Measurements from ENCODE around the gene NKX3-2. TPM values are rescaled to one million over a fixed set of nuclear protein-coding genes. Genes with fewer than 3 reads are reported as not detected.

Gene NKX3-2
- polyA plus RNA-seq, 3 donors from 2014 or later: not detected

DNA sequence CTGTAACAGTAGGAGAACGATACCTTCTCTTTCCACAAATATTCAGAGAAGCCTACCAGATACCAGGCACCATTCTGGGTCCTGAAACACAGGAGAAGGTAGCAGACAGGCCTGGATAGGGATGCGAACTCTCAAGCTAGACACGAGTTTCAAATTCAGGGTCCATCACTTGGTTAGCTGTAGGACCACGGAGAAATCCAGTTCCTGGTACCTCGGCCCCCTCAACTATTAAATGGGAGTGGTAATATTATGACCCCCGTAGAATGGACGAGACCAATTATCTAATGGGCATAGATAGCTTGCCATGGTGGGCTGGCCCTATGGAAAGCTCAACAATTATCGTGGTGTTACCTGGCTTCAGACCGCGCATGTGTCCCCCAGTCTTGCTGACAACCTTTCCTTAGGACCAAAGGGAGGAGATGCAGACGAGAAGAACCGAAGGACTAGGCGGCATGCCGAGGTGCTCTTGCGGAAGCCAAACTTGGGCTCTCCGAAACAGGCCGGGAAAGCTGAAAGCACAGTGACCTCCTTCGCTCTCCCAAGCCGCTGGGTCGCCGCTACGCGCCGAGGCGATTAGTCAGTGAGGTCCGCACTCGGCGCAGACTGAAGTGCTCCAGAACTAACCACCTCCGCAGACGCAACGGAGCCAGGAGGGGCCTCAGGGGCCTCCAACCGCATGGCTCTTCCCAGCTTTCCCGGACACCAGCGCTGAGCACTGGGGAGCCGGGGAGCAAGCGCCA lies 19.6 kb downstream of the NKX3-2 start:
- peaks cover 0 to 8% (median 3%) of the 10 kb centered on the region in 3 donors for H3K36me3 Mint-ChIP-seq
- peaks cover 33 to 73% (median 54%) of the 10 kb centered on the region in 3 donors for H3K27me3 Mint-ChIP-seq (ENCODE audit: low read depth in 3 of 3)
- no peak for DNase-seq
- H3K4me3 Mint-ChIP-seq: no peak overlapping the region
- H3K27ac Mint-ChIP-seq: no peak overlapping the region
- peaks cover 3 to 29% (median 11%) of the 10 kb centered on the region in 6 donors for H3K9me3 Mint-ChIP-seq
- H3K4me1 Mint-ChIP-seq: peaks cover 25 to 31% of the 10 kb centered on the region in 2 donors

DNA sequence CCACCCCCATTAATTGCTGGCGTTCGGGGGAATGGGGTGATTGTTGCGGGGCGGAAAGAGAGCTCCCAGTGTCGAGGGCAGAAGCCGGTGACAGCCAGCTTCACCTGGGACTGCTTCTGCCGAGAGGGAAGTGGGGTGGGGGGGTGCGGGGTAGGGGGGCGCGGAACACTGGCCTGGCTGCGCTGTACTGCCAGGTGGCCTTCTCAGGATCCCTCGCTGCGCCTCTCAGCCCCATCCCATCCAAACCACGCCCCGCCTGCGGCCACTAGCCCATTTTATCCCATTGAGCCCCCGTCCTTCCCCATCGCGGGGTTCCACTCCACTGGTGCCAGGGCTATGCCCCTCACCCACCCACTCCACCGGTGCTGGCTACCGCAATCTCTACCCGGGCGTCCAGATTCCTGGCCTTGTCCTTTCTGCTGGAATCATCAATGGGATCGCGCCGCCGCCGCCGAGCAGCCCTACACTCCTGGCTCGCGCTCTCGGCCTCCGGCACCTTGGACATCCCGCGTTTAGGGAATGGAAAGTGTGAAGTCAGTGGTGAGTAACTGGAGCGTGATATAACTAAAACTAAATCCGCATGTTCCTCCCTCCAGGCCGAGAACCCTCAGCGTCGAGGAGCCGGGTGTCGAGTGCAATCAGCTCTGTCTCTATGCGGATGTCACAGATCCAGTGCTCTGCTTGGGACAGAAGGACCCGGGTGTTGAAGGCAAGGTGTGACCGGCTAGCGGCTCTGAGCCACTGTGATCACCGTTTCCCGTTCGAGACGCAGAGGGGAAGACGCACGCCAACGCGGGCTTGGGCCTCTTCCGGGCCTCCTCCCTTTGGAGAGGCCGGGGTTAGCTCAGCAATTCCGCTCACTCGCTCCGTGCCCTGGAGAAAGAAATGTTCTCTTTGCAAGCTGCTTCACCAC lies 20.5 kb downstream of the NKX3-2 start:
- Mint-ChIP-seq H3K4me1 (peaks cover 18 to 24% of the 10 kb centered on the region in 2 donors), H3K4me3 (peak overlapping the region in 1 of 5 donors; percentile 23), H3K36me3 (peaks cover 0 to 7% (median 2%) of the 10 kb centered on the region in 3 donors), H3K27me3 (ENCODE audit: low read depth in 3 of 3) (peaks cover 26 to 69% (median 51%) of the 10 kb centered on the region in 3 donors), H3K27ac (no peak overlapping the region), H3K9me3 (peaks cover 3 to 24% (median 8%) of the 10 kb centered on the region in 6 donors)
- no peak for DNase-seq

DNA sequence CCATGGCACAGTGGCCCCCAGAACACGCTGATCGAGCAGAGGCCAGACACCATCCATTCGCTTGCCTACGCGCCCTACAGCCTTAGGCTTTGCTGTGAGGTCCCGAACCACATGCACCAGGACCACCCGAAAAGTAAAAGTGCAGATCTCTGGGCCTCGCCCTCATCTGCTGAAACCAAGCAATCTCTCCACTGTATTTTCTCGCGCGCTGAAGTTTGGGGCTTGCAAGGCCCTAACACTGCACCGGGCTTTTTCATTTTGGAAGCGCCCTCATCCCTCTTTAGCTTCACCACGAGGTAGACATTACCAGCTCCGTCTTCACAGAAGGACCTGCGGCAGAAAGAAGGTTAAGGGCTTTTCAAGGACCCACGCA lies 21.2 kb downstream of the NKX3-2 start:
- H3K9me3 Mint-ChIP-seq: peaks cover 0 to 16% (median 3%) of the 10 kb centered on the region in 6 donors
- DNase-seq: no peak
- H3K27me3 Mint-ChIP-seq (ENCODE audit: low read depth in 3 of 3): peaks cover 23 to 64% (median 44%) of the 10 kb centered on the region in 3 donors
- H3K4me1 Mint-ChIP-seq: peaks cover 11 to 16% of the 10 kb centered on the region in 2 donors
- no peaks in the 10 kb centered on the region for H3K36me3 Mint-ChIP-seq
- no peak overlapping the region for H3K27ac Mint-ChIP-seq
- no peak overlapping the region for H3K4me3 Mint-ChIP-seq

DNA sequence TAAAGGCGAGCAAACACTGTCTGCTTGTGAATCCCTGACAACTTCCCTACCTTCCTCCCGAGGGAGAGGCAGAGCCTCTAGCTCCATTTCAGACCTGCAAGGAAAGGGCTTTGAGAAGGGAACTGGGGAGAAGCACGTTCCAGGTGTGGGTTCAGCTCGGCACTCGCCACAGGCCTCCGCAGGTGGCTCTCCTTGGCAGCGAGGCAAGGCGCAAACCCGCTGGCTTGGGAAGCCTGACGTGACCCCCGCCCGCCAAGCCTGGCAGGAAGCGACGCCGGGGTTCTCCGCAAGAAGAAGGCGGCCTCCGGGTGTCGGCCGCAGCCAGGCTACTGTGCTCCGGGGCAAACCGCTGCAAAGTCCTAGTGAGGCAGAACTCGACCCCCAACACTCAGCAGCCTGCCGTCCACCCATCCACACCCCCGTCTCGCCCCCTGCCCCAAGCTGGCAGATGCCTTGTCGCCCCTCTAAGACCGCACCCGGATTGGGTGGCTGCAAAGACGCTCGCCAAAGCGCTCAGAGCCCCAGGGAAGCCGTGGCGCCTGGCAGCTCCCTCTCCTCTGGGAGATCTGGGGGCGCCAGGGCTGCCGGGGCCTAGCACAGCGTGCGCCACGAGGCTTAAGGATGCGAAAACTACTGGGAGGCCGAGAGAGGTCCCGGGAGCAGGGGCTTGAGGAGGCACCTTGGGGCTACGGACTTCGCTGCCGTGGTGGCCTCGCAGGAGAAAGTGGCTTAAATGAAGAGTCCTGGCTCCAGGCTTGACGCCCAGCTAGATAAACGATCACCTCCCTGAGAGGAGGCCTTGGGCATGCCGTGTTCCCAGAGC lies 21.8 kb downstream of the NKX3-2 start:
- Mint-ChIP-seq H3K4me3 (no peak overlapping the region), H3K27me3 (ENCODE audit: low read depth in 3 of 3) (peaks cover 23 to 61% (median 41%) of the 10 kb centered on the region in 3 donors), H3K4me1 (peaks cover 7 to 12% of the 10 kb centered on the region in 2 donors), H3K27ac (no peak overlapping the region), H3K36me3 (no peaks in the 10 kb centered on the region), H3K9me3 (peaks cover 0 to 14% (median 3%) of the 10 kb centered on the region in 6 donors)
- no peak for DNase-seq

DNA sequence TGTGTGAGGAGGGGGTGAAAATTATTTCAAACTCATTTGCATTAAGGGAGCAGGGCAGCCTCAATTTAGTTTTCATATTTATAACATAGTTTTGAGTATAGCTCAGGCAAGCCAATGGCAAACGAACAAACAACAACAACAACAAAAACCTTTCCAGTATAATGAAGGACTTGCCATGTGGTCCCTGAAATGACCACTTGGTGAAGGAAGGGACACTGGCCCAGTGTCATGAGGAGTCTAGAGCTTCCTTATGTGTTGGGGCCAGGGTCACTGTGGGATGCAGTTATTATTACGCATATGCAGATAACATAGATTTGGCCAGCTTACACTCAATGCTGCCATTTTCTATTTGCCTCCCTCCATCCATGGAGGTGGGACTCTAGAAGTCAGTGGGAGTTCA lies 23.3 kb downstream of the NKX3-2 start:
- H3K9me3 Mint-ChIP-seq: peaks cover 0 to 13% (median 3%) of the 10 kb centered on the region in 6 donors
- no peak overlapping the region for H3K27ac Mint-ChIP-seq
- DNase-seq: no peak
- H3K4me1 Mint-ChIP-seq: peaks cover 2 to 5% of the 10 kb centered on the region in 2 donors
- no peak overlapping the region for H3K4me3 Mint-ChIP-seq
- no peaks in the 10 kb centered on the region for H3K36me3 Mint-ChIP-seq
- peaks cover 23 to 51% (median 34%) of the 10 kb centered on the region in 3 donors for H3K27me3 Mint-ChIP-seq (ENCODE audit: low read depth in 3 of 3)

DNA sequence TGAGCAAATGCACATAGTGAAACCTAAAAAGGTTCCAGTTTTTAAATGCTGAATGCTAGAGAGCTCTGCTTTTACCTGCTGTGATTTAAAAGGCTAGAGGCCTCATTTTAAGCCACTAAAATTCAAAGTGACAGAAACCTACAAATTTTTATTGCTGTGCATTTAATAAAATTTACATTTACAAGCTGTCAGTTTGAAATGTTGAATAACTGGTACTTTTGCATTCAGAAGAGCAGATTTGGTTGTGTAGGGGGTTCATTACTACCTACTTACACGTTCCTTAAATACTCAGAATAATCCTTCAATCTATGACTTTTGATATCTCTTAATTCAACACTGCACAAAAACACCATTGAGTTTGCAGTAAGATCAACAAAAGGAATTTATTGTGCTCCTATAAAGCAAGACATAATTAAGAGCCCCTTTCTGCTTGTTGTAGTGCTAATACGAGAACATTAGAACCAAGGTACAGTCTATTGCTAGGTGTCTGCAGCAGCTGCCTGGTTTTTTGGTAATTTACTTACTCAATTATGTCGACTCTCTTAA lies 27.9 kb downstream of the NKX3-2 start:
- Mint-ChIP-seq H3K27ac (no peak overlapping the region), H3K4me3 (no peak overlapping the region), H3K9me3 (no peaks in the 10 kb centered on the region), H3K4me1 (no peaks in the 10 kb centered on the region), H3K36me3 (no peaks in the 10 kb centered on the region), H3K27me3 (ENCODE audit: low read depth in 3 of 3) (peaks cover 2 to 34% (median 14%) of the 10 kb centered on the region in 3 donors)
- no peak for DNase-seq

DNA sequence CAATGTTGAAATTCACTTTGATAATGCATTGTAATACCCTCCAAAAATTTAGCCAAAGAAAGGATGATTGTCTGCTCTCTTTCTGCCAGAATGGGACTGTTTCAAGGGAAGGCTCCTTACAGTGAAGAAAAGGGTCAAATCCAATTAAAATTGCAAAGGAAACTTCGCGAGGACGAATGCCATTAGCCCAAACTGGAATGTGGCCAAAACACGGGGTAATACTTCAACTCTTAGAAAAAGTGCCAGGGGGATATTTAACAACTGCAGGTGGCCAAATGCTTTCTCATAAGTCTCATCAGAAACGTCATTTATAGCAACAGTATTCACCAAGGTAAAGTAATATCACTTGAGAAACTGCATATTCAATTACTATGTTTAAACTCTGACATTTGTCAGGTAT lies 29.0 kb downstream of the NKX3-2 start:
- H3K27ac Mint-ChIP-seq: no peak overlapping the region
- peaks cover 2 to 28% (median 18%) of the 10 kb centered on the region in 3 donors for H3K27me3 Mint-ChIP-seq (ENCODE audit: low read depth in 3 of 3)
- no peaks in the 10 kb centered on the region for H3K36me3 Mint-ChIP-seq
- H3K9me3 Mint-ChIP-seq: no peaks in the 10 kb centered on the region
- DNase-seq: no peak
- H3K4me1 Mint-ChIP-seq: no peaks in the 10 kb centered on the region
- H3K4me3 Mint-ChIP-seq: no peak overlapping the region

DNA sequence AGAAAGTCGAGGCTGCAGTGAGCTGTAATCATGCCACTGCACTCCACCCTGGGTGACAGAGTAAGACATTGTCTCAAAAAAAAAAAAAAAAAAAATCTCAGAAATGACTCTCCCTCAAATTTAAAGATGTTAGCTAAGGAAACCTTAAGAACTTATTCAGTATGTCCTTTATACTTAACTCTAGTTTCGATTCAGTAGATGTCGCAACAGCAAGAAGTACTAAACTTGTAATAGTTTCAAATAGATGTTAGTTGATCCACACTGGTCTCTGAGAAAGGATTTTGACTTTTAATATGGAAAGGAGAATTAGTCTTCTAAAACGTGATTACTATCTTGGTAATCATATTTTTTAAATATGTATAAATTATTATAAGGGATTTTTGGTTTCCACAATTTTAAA lies 29.6 kb downstream of the NKX3-2 start:
- Mint-ChIP-seq H3K36me3 (no peaks in the 10 kb centered on the region), H3K27ac (no peak overlapping the region), H3K4me3 (no peak overlapping the region), H3K4me1 (no peaks in the 10 kb centered on the region), H3K27me3 (ENCODE audit: low read depth in 3 of 3) (peaks cover 4 to 24% (median 16%) of the 10 kb centered on the region in 3 donors), H3K9me3 (peaks cover 0 to 2% (median 0%) of the 10 kb centered on the region in 6 donors)
- no peak for DNase-seq

DNA sequence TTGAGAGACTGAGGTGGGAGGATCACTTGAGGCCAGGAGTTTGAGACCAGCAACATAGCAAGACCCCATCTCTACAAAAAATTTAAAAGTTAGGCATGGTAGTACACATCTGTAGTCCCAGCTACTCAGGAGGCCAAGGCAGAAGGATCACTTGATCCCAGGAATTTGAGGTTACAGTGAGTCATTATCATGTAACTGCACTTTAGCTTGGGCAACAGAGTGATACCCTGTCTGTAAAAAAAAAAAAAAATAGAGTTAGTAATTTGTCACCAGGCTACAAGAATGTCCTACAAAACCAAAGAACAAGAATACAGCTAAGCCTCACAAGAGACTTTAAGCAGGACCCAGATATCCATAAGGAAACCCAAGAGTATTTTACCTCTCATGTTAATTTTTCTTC lies 33.2 kb downstream of the NKX3-2 start:
- no peaks in the 10 kb centered on the region for H3K36me3 Mint-ChIP-seq
- H3K27ac Mint-ChIP-seq: no peak overlapping the region
- H3K27me3 Mint-ChIP-seq (ENCODE audit: low read depth in 3 of 3): peaks cover 4 to 13% (median 10%) of the 10 kb centered on the region in 3 donors
- H3K4me3 Mint-ChIP-seq: no peak overlapping the region
- DNase-seq: no peak
- H3K9me3 Mint-ChIP-seq: peaks cover 0 to 6% (median 0%) of the 10 kb centered on the region in 6 donors
- H3K4me1 Mint-ChIP-seq: no peaks in the 10 kb centered on the region

DNA sequence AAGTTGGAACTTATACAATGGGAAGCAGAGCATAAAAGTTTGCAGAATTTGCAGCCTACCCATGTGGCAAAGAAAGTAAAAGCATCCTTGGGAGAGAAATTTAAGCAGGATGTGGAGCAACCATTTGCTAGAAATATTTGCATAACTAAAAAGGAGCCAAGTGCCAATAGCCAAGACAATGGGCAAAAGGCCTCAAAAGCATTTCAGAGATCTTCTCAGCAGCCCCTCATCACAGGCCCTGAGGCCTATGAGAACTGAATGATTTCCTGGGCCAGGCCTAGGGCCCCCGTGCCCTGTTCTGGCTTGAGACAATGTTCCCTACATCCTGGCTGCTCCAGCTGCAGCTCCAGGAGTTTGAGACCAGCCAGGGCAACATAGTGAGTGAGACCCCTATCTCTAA lies 34.9 kb downstream of the NKX3-2 start:
- H3K27me3 Mint-ChIP-seq (ENCODE audit: low read depth in 3 of 3): peaks cover 4 to 10% (median 7%) of the 10 kb centered on the region in 3 donors
- no peak overlapping the region for H3K4me3 Mint-ChIP-seq
- peaks cover 0 to 6% (median 0%) of the 10 kb centered on the region in 6 donors for H3K9me3 Mint-ChIP-seq
- no peak for DNase-seq
- H3K36me3 Mint-ChIP-seq: no peaks in the 10 kb centered on the region
- H3K27ac Mint-ChIP-seq: no peak overlapping the region
- no peaks in the 10 kb centered on the region for H3K4me1 Mint-ChIP-seq

DNA sequence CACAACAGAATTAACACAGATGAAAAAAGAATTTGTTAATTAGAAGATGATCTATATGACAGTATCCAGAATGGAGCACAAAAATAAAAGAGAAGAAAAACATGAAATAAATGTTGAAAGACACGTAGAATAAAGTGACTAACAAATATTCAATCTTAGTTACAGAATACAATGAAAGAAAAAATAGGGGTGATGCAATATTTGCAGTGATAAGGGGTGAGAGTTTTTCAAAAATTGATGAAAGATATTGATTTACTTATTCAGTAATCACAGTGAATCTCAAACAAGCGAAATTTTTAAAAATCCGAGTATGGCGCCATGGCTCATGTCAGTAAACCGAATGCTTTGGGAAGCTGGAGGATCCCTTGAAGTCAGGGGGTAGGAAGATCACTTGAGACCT lies 39.9 kb downstream of the NKX3-2 start:
- H3K27ac Mint-ChIP-seq: no peak overlapping the region
- DNase-seq: no peak
- H3K9me3 Mint-ChIP-seq: peaks cover 0 to 9% (median 0%) of the 10 kb centered on the region in 6 donors
- H3K4me3 Mint-ChIP-seq: no peak overlapping the region
- H3K36me3 Mint-ChIP-seq: no peaks in the 10 kb centered on the region
- peaks cover 2 to 6% (median 4%) of the 10 kb centered on the region in 3 donors for H3K27me3 Mint-ChIP-seq (ENCODE audit: low read depth in 3 of 3)
- H3K4me1 Mint-ChIP-seq: no peaks in the 10 kb centered on the region

DNA sequence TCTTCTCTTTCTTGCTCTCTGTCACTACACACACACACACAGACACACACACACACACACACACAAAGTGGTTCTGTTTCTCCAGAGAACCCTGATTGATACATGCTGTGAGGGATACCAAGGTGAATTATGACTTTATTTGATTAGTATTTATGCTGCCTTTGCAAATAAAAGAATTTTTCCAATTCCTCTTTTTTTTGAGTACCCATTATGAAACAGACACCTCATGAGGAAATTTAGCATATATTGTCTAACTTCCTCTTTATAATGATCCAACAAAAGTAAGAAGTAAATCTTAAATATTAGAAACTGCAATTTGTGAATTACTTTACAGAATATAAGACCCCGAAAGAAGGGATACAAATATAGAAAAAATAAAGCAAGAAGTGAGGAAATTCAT lies 45.8 kb downstream of the NKX3-2 start:
- Mint-ChIP-seq H3K4me1 (no peaks in the 10 kb centered on the region), H3K9me3 (peaks cover 0 to 6% (median 0%) of the 10 kb centered on the region in 6 donors), H3K27me3 (ENCODE audit: low read depth in 3 of 3) (peaks cover 6 to 24% (median 7%) of the 10 kb centered on the region in 3 donors), H3K36me3 (no peaks in the 10 kb centered on the region), H3K4me3 (no peak overlapping the region), H3K27ac (no peak overlapping the region)
- DNase-seq: no peak

DNA sequence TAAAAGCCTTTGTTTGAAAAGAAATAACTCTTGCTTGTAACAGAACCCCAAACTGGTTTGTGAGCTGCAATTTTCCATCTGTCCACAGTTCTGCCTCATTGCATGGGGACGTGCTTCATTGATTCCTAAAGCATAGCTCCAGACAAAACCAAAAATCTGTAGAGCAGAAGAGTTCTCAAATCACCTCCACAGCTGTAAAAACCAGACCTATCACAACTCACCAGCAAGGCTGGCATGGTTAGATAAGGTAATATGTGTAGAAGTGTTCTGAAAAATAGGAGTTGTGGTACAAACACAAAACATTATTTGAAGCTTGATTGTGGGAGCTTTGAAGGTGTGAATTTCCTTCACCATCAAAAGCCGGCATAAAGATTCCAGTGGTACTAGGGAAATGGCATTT lies 47.7 kb downstream of the NKX3-2 start:
- no peaks in the 10 kb centered on the region for H3K4me1 Mint-ChIP-seq
- H3K9me3 Mint-ChIP-seq: peaks cover 0 to 6% (median 0%) of the 10 kb centered on the region in 6 donors
- H3K36me3 Mint-ChIP-seq: no peaks in the 10 kb centered on the region
- H3K27ac Mint-ChIP-seq: no peak overlapping the region
- H3K27me3 Mint-ChIP-seq (ENCODE audit: low read depth in 3 of 3): peaks cover 6 to 21% (median 9%) of the 10 kb centered on the region in 3 donors
- DNase-seq: no peak
- H3K4me3 Mint-ChIP-seq: no peak overlapping the region

Measured in immature natural killer cell (primary cell).